Measurements from ENCODE around the gene SMIM43. TPM values are rescaled to one million over a fixed set of nuclear protein-coding genes. Genes with fewer than 3 reads are reported as not detected.
A peak's percentile ranks its signal among the peaks of the same experiment; 100 is the strongest.

SMIM43 gene
- total and polyA plus RNA-seq, 2 donors (not counting 3 experiments of a cell fraction or from before 2014, with no cell fraction given), result 0.18 TPM; not detected in 1

DNA sequence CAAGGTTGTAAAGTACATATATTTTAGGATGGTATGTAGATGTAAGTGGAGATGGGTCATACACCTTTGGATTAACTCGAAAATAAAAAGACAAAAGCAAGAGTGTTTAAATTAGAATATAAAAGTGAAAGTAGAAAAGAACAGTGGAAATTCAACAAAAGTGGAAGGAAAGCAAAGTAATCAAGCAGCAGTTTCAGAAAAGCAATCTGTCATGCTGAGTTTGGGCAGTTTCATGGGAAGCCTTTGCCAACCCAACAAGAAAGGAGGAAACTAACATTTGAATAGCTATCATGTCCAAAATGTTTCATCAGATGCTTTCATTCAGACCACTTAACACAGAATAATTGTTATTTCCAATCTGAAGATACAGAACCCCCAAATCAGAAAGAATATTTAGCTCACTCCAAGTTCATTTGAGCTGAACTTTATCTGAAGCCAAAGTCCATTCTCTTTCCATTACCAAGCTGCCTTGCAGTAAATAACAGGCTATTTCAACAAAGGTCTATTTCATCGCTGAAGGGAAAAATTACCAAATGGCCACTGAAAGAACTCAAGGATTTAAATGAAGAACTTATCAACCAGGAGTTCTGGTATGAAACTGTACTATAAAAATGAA lies 34.4 kb upstream of the SMIM43 start:
- H3K27me3 ChIP-seq (ENCODE audit: control insufficient read depth in 2 of 2, insufficient read depth in 2 of 2, low read length in 2 of 2), result no peaks in the 10 kb centered on the region
- H3K4me2 ChIP-seq (ENCODE audit: insufficient read depth, low read length), result no peak overlapping the region
- H3K9ac ChIP-seq (replicated peaks; ENCODE audit: extremely low read depth, insufficient read depth, low read length), result no peak overlapping the region
- dilution Hi-C loops (cut with MboI; ENCODE audit: extremely low pct_ligation_motif_present, low sequenced_read_pairs), result no loop called here
- TF ChIP-seq FOS (IDR thresholded peaks at IDR 0.05; ENCODE audit: borderline replicate concordance, insufficient read depth, low read length), result no peak
- H3K4me1 ChIP-seq (ENCODE audit: control insufficient read depth, extremely low read depth, insufficient read depth, low read length), result peaks cover 11% of the 10 kb centered on the region
- H4K20me1 ChIP-seq (replicated peaks; ENCODE audit: control insufficient read depth, extremely low read depth, insufficient read depth, low read length), result no peaks in the 10 kb centered on the region
- no TSS peak for BruUV-seq (replicated peaks)
- H3K4me3 ChIP-seq (replicated peaks in 1 of 3; ENCODE audit: insufficient read depth in 1 of 3, low read depth in 1 of 3, low read length in 3 of 3), result no peak overlapping the region
- ChIA-PET CTCF (interaction anchor here (1.0 kb wide), 1 partner anchor 10 kb away, joined by 3 read pairs; no protein-coding TSS in a partner anchor), POLR2A (no interaction called here)
- FAIRE-seq (no peak), DNase-seq (ENCODE audit: low read depth, low spot score) (no peak)
- H2AFZ ChIP-seq (ENCODE audit: low read depth, low read length), result no peak overlapping the region
- H3K27ac ChIP-seq (ENCODE audit: insufficient read depth, low read depth, low read length), result no peak overlapping the region
- H3K79me2 ChIP-seq (ENCODE audit: control insufficient read depth, insufficient read depth, low read length), result peaks cover 15% of the 10 kb centered on the region
- intact Hi-C loops (cut with micrococcal nuclease), result no loop called here
- H3K36me3 ChIP-seq (ENCODE audit: control insufficient read depth in 2 of 2, extremely low read depth in 1 of 2, insufficient read depth in 2 of 2, low read length in 2 of 2), result peaks cover 1 to 3% of the 10 kb centered on the region in 2 experiments
- H3K9me1 ChIP-seq (replicated peaks; ENCODE audit: control insufficient read depth, extremely low read depth, insufficient read depth, low read length), result no peaks in the 10 kb centered on the region
- H3K9me3 ChIP-seq (replicated peaks; ENCODE audit: control insufficient read depth, insufficient read depth, low read length), result no peaks in the 10 kb centered on the region

DNA sequence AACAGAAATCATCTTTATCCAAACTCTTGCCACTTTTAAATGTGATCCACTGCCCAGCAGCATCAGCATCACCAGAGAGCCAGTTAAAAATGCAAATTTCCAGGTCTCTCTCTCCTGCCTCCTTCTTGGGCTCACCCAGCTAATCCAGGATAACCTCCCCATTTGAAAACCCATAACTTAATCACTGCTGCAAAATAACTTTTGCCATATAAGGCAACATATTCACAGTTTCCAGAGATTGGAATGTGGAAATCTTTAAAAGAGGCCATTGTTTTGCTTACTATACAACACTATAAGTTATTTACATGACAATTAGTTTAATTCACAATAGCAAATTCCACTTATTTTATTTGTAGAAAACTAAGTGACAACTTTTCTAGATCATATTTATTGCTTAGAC lies 31.3 kb upstream of the SMIM43 start:
- Histone ChIP-seq H3K4me1 (ENCODE audit: control insufficient read depth, extremely low read depth, insufficient read depth, low read length) (peaks cover 5% of the 10 kb centered on the region), H3K9me3 (replicated peaks; ENCODE audit: control insufficient read depth, insufficient read depth, low read length) (no peaks in the 10 kb centered on the region), H3K4me3 (replicated peaks in 1 of 3; ENCODE audit: insufficient read depth in 1 of 3, low read depth in 1 of 3, low read length in 3 of 3) (no peak overlapping the region), H4K20me1 (replicated peaks; ENCODE audit: control insufficient read depth, extremely low read depth, insufficient read depth, low read length) (no peaks in the 10 kb centered on the region), H3K27ac (ENCODE audit: insufficient read depth, low read depth, low read length) (no peak overlapping the region), H2AFZ (ENCODE audit: low read depth, low read length) (no peak overlapping the region), H3K9me1 (replicated peaks; ENCODE audit: control insufficient read depth, extremely low read depth, insufficient read depth, low read length) (no peaks in the 10 kb centered on the region), H3K4me2 (ENCODE audit: insufficient read depth, low read length) (no peak overlapping the region), H3K36me3 (ENCODE audit: control insufficient read depth in 2 of 2, extremely low read depth in 1 of 2, insufficient read depth in 2 of 2, low read length in 2 of 2) (no peaks in the 10 kb centered on the region), H3K79me2 (ENCODE audit: control insufficient read depth, insufficient read depth, low read length) (peaks cover under 1% of the 10 kb centered on the region), H3K9ac (replicated peaks; ENCODE audit: extremely low read depth, insufficient read depth, low read length) (no peak overlapping the region), H3K27me3 (ENCODE audit: control insufficient read depth in 2 of 2, insufficient read depth in 2 of 2, low read length in 2 of 2) (no peaks in the 10 kb centered on the region)
- dilution Hi-C loops (cut with MboI; ENCODE audit: extremely low pct_ligation_motif_present, low sequenced_read_pairs) (no loop called here), intact Hi-C loops (cut with micrococcal nuclease) (no loop called here)
- no TSS peak for BruUV-seq (replicated peaks)
- ChIA-PET CTCF (interaction anchor here (1.0 kb wide), 1 partner anchor 31 kb away, joined by 3 read pairs; the partner anchor contains the start of gene SMIM43), POLR2A (no interaction called here)
- peak; percentile 4 for DNase-seq (ENCODE audit: low read depth, low spot score)
- TF ChIP-seq, protein P1, sequence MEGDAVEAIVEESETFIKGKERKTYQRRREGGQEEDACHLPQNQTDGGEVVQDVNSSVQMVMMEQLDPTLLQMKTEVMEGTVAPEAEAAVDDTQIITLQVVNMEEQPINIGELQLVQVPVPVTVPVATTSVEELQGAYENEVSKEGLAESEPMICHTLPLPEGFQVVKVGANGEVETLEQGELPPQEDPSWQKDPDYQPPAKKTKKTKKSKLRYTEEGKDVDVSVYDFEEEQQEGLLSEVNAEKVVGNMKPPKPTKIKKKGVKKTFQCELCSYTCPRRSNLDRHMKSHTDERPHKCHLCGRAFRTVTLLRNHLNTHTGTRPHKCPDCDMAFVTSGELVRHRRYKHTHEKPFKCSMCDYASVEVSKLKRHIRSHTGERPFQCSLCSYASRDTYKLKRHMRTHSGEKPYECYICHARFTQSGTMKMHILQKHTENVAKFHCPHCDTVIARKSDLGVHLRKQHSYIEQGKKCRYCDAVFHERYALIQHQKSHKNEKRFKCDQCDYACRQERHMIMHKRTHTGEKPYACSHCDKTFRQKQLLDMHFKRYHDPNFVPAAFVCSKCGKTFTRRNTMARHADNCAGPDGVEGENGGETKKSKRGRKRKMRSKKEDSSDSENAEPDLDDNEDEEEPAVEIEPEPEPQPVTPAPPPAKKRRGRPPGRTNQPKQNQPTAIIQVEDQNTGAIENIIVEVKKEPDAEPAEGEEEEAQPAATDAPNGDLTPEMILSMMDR (IDR thresholded peaks at IDR 0.05; ENCODE audit: extremely low read depth in 1 of 2, insufficient read depth in 1 of 2, low read depth in 1 of 2, low read length in 2 of 2), result no peak
- TF ChIP-seq POLR2AphosphoS5 (IDR thresholded peaks at IDR 0.05; ENCODE audit: insufficient read depth, low read depth, low read length) (no peak), EZH2 (IDR thresholded peaks at IDR 0.05; ENCODE audit: borderline replicate concordance, low read depth, low read length, severe bottlenecking) (no peak), FOS (IDR thresholded peaks at IDR 0.05; ENCODE audit: borderline replicate concordance, insufficient read depth, low read length) (no peak), GATA2 (IDR thresholded peaks at IDR 0.05; ENCODE audit: insufficient read depth, insufficient read length, low read depth, low read length) (no peak), MYC (IDR thresholded peaks at IDR 0.05; ENCODE audit: low read depth, low read length) (no peak), POLR2A (IDR thresholded peaks at IDR 0.05; ENCODE audit: low read depth, low read length) (no peak), JUN (IDR thresholded peaks at IDR 0.05; ENCODE audit: borderline replicate concordance, insufficient read depth, insufficient read length, low read depth) (no peak)
- TF ChIP-seq, protein P2, sequence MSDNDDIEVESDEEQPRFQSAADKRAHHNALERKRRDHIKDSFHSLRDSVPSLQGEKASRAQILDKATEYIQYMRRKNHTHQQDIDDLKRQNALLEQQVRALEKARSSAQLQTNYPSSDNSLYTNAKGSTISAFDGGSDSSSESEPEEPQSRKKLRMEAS (IDR thresholded peaks at IDR 0.05; ENCODE audit: insufficient read depth, insufficient read length), result no peak
- FAIRE-seq, result no peak

All from endothelial cell of umbilical vein (primary cell).